HG03575 (cell line): Measurements from ENCODE around the gene TREML2.
"Not testable (repeated sequence)": the region's sequence is repeated elsewhere in the genome, so short reads cannot be mapped to it uniquely, and the experiment has no call there.

Experiments
- ATAC-seq: cut with Tn5 transposase; IDR thresholded peaks from one replicate; pipeline ENCODE4 v1.9.1; 2021; ENCODE audit not compliant: unreplicated experiment, insufficient number of reproducible peaks, low FRiP score; ENCODE audit errors: extremely low read depth

TREML2 gene

DNA sequence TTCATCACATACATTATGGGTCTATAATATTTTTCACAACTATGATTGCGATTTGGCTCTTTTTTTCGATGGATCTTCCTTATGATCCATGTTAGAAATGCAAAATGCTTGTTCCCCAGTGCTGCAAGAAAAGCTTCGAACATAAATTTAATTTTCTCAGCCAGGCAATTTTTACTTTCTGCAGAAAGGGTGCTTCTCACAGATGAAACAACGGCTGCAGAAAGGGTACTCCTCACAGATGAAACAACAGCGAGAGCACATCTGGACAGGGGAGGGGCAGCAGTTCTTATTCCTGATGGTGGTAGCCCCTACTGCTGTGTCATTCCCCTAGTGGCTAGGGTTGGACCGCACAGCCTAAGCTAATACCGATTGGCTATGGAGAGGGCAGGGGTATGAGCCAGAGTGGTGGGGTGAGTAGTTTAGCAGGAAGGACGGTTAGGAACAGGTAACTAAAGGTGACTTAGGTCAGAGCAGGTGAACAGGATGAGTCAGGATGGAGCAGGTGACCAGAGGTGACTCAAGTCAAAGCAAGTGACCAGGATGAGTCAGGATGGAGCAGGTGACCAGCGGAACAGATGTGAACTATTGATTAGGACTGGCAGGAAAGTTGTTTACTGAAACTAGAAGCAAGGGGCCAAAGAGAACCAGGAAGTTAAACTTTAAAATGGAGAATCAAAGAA lies 13.8 kb upstream of the TREML2 start:
- no peak for ATAC-seq

DNA sequence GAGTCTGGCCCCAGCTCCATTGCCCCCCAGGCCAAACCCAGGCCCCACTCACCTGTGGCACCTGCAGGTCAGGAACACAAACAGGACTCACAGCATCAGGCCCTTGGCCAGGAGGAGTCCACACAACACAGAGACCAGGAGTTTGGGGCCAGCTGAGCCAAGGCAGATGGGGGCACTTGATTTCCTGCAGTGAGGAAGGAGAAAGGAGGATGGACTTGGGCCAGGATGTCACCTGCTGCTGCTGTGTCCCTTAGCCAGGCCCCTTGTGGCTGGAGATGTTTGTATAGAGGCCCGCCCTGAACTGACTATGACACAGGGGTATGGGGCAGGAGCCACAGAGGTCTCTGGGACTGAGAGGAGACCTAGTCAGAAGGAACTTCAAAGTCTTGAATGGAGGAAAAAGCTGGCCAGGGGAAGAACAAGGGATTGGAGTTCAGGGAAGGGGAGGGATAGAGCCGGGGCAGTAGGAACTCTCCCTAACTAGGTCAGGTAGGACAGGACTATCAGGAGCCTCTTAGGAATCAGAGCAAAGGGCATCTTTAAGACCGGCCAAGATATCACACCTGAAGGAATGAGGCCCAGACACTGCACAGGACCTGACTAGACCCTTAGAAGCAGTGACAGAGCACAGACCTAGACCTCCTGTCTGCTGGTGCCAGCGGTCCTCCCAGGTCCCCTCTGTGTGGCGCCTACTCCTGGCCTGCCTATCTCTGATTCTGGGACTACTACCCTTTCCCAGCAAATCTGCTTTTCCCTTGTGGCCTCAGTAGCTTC lies 8.8 kb upstream of the TREML2 start:
- no peak for ATAC-seq

DNA sequence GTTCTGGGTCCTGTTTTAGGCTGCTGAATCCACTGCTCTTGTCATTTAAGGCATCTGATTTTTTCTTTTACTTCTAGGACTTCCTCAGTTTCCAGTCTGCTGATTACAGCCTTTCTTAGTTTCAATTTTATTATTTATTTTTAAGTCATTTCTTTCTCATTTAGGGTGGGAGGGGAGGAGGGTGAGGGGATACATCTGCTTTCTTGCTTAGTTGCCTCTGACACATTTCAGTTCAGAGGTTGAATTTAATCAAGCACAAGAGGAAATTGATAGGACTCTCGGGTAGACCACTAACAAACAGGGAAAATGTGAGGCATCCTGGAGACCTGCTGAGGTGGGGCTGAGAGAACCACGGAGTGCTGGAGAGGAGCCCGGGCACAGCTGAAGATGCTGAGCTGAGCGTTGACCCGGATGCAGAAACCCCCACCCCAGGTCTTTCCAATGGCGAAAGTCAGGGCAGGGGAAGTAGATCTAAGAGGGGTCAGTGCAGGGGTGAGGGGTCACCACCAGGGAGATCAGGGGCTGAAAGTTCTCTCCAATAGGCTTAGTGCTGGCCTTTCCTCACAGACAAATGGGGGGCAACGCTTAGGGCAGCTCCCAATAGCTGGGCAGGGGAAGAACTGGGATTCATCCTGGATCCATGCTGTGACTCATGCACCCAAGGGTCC lies 7.6 kb upstream of the TREML2 start:
- ATAC-seq, result no peak

GRCh38 chr6:41204156-41204555 lies 3.2 kb upstream of the TREML2 start:
- no peak for ATAC-seq

DNA sequence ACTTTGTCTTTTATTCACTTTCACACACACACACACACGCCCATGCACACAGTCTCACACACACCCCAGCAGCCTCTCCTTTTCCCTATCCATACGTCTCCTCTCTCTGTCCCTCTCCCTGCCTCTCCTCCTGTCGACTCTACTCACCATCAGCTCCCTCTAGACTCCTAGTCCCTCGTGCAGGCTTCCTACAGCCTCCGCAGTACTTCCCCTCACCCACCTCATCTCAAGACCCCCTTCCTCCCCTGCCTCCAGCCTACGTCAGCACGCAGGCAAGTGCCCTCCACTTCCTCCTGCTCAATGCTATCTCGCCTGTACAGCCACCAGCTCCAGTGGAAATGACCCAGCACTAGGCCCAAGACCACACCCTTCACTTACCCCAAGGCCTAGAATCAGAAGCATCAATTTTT lies 820 bp upstream of the TREML2 start:
- no peak for ATAC-seq

GRCh38 chr6:41200296-41200900 lies 551 bp downstream of the TREML2 start:
- no peak for ATAC-seq

GRCh38 chr6:41199552-41200246 lies 1.2 kb downstream of the TREML2 start:
- ATAC-seq, result no peak

GRCh38 chr6:41197234-41197633 lies 3.7 kb downstream of the TREML2 start:
- no peak for ATAC-seq

- no peak for ATAC-seq
Measured at GRCh38 chr6:41194386-41194785, 6.6 kb downstream of the TREML2 start.

DNA sequence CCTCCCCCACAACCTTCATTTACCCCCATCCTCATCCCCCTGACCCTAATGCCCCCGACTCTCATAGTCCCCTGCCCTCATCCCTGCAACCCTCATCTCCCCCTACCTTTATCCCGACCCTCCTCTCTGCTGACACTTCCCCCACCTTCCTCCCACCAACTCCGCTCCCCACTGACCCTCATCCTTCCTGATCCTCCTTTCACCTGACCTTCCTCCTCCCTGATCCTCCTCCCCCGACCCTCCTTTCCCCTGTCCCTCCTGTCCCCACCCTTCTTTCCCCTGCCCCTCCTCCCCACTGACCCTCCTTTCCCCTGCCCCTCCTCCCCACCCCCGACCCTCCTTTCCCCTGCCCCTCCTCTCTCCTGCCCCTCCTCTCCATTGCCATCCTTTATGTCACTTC lies 7.1 kb downstream of the TREML2 start:
- ATAC-seq, result no peak

DNA sequence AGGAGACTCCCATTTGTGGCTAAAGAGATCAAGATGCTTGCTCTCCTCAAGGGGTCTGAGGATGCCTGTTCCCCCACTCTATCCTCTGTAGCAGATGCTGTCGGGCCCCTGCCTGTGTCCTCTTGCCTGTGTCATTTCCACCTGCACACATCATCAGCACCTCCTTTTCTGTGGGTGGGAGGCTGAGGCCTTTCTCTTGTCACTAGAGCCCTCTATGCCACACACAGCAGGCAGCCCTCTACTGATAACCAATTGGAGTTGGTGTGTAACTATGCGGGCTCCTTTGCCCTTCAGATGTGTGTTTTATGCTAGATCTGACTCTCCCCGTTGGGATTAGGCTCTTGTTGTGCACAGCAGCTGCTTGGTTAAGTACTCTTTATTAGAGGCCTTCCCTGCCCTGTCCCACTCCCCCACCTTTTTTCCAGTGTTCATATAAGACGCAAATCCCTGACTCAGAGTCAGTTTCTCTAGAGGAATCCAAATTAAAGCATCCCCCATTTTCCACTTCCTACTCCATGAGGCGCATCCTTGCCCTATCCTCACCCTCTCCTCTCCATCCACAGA lies 7.7 kb downstream of the TREML2 start:
- no peak for ATAC-seq

- no peak for ATAC-seq
Measured at GRCh38 chr6:41191569-41191968, 9.4 kb downstream of the TREML2 start.

DNA sequence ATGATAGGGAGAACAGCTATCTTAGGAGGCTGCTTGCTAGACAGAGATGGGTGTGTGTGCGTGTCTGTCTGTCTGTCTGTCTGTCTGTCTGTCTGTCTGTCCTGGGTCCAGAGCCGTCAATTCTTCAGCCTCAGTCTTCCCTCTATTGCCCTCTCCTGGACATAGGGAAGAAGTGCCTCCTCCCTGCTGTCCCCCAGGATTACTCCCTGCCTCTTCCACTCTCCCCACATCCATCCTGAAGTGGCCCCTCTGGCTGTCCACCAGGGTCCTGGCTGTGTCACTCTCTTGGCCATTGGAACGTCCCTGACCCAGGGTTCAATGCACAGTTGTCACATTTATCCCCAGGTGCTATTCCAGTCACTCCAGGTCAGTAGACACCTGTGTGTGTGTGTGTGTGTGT lies 10.2 kb downstream of the TREML2 start:
- no peak for ATAC-seq

GRCh38 chr6:41189967-41190366 lies 11.0 kb downstream of the TREML2 start:
- ATAC-seq, result no peak

DNA sequence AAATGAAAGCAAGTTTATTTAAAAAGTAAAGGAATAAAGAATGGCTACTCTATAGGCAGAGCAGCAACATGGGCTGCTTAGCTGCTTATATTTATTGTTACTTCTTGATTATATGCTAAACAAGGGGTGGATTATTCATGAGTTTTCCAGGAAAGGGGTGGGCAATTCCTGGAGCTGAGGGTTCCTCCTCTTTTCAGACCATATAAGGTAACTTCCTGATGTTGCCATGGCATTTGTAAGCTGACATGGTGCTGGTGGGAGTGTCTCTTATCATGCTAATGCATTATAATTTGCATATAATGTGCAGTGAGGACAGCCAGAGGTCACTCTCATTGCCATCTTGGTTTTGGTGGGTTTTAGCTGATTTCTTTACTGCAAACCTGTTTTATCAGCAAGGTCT lies 11.9 kb downstream of the TREML2 start:
- not testable (repeated sequence) for ATAC-seq

DNA sequence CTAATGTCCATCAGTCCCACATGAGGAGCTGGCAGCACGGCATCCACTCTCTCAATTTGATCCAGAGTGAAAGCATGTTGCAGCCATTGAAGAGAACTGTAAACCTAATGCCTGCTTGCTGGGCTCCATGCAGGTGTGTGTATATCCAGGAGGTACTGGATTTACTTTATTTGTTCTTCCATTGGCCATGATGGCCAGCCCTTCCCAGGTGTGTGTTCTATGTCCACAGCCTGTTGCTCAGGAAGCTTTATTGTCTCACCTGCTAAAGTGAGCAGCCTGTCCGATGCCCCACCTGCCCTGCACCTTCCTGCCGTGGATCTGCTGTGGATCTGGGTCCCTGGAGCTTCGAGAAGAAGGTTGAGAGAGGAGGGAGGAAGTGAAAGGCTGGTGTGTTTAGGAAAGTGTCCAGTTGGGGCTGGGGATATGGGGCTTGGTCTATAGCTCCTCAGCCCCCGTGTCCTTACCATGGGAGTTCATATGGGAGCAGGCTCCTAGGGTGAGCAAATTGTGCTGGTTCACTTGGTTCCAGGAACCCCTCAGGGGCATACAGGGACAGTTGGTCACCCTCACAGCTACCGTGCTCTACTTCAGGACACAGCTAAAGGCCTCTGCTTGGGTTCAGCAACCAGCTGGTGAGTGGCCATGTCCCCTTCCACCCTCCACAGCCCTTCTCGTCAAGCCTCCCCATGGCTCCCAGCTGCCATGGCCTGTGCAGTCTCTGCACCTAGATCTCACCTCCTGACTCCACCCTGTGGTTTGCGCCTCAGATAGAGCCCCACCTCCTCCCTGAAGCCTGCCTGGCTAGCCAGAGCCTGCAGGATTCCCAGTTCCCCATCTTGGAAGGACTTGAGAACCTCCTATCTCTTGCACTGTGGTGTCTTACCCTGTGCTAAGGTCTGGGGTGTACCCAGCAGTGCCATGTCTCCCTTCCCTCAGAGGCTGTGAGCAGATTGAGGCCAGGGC lies 12.7 kb downstream of the TREML2 start:
- no peak for ATAC-seq

DNA sequence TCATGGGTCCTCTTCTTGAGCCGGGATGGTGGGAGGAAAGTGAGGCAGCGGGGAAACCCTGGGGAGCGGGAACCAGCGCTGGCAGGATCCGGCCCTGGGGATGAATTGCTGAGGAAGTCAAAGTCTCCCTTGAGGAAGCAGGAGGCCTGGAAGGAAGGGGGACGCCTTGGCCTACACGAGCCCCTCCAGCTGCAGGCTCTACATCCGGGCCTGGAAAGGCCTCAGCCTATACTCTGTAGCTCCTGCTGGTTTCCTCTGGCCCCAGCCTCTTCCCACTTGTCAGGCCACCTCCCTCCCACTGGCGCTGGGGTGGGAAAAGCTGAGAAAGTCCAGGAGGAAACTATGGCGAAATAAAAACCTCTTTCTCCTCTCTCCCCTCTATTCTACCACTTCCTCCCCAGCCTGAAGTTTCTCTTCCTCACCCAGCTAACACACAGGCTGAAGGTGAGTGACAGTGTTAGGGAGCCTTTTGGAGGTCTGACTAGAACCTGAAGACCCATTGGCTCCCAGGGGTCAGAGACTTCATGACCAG lies 14.9 kb downstream of the TREML2 start:
- ATAC-seq, result no peak

- no peak for ATAC-seq
Measured at GRCh38 chr6:41184761-41185160, 16.2 kb downstream of the TREML2 start.
